ENCODE data around the gene HDAC4. TPM values are rescaled to one million over a fixed set of nuclear protein-coding genes. Genes with fewer than 3 reads are reported as not detected.

HDAC4 gene
- total and polyA plus RNA-seq, 10 of the 15 experiments (the other 5 are each of a cell fraction or from before 2014, with no cell fraction given) = 0.22 to 15.7 (median 4.8) TPM

DNA sequence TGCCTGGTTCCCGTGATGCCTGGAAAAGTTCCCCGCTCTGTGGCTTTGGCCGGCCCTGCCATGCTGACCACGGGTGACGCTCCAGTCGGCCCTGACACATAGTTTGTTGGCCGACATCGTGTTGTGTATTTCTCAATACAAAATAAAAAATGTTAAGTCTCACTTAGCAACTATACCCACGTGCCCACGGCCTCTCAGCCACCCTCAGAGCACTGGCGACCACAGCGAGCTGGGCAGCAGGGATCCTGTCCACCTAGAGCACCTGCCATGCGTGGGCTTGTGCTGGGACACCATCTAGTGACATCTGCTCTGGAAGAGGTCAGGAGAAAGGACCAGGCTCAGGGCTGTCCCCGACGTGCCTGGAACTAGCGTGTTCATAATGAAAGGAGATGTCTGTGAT is 261.7 kb downstream of the HDAC4 start:
- FAIRE-seq (no peak), DNase-seq (ENCODE audit: low read depth, low spot score) (no peak), ATAC-seq (no peak)
- no peak overlapping the region for H3K27ac ChIP-seq (ENCODE audit: control insufficient read depth, insufficient read depth)
- H3K79me2 ChIP-seq (ENCODE audit: control insufficient read depth, insufficient read depth, low read length) = no peaks in the 10 kb centered on the region
- no TSS peak for BruUV-seq (replicated peaks)
- in situ Hi-C loops (cut with MboI) = no loop called here
- intact Hi-C loops (cut with micrococcal nuclease; ENCODE audit: unreplicated experiment) = no loop called here
- no peaks in the 10 kb centered on the region for H3K27me3 ChIP-seq (replicated peaks in 1 of 2; ENCODE audit: control insufficient read depth in 2 of 2, insufficient read depth in 2 of 2, low read length in 1 of 2)
- ChIA-PET SMC1A (ENCODE audit: uncharacterized antibody, unreplicated experiment) (no interaction called here), CTCF (no interaction called here), RAD21 (ENCODE audit: unreplicated experiment) (no interaction called here), POLR2A (no interaction called here)
- no peak overlapping the region for H3K4me2 ChIP-seq (ENCODE audit: control insufficient read depth, insufficient read depth)
- no peak overlapping the region for H2AFZ ChIP-seq (ENCODE audit: control insufficient read depth, low read depth, low read length)
- no peak for TF ChIP-seq JUND (IDR thresholded peaks at IDR 0.05; ENCODE audit: low read depth, low read length)
- no peak for TF ChIP-seq MEF2B (IDR thresholded peaks at IDR 0.05; ENCODE audit: partially characterized antibody, poor library complexity, severe bottlenecking)
- no peak for TF ChIP-seq REST (IDR thresholded peaks at IDR 0.05; ENCODE audit: low read depth, low read length)
- TF ChIP-seq CHD1 (IDR thresholded peaks at IDR 0.05; ENCODE audit: low read depth, low read length) = no peak
- no peak for TF ChIP-seq NFXL1 (IDR thresholded peaks at IDR 0.05; ENCODE audit: borderline replicate concordance)
- TF ChIP-seq, protein P1, sequence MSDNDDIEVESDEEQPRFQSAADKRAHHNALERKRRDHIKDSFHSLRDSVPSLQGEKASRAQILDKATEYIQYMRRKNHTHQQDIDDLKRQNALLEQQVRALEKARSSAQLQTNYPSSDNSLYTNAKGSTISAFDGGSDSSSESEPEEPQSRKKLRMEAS (IDR thresholded peaks at IDR 0.05; ENCODE audit: low read depth, low read length) = no peak
- TF ChIP-seq ZNF274 (IDR thresholded peaks at IDR 0.05; ENCODE audit: insufficient read depth, insufficient read length) = no peak
- no peak for TF ChIP-seq TCF3 (IDR thresholded peaks at IDR 0.05; ENCODE audit: borderline replicate concordance, insufficient read depth, low read depth, low read length)
- H3K9me3 ChIP-seq (replicated peaks; ENCODE audit: control insufficient read depth, insufficient read depth, low read length) = no peaks in the 10 kb centered on the region
- H4K20me1 ChIP-seq (ENCODE audit: control insufficient read depth, insufficient read depth) = no peaks in the 10 kb centered on the region
- peaks cover 0 to 1% of the 10 kb centered on the region in 2 experiments; a peak in 2 of 4 replicates for H3K36me3 ChIP-seq (ENCODE audit: control insufficient read depth in 2 of 2, insufficient read depth in 2 of 2, low read length in 1 of 2)
- H3K4me1 ChIP-seq (ENCODE audit: control insufficient read depth, insufficient read depth, low read length) = no peaks in the 10 kb centered on the region
- no peak overlapping the region for H3K9ac ChIP-seq (ENCODE audit: control insufficient read depth, insufficient read depth, low read length)
- WGBS (ENCODE audit: insufficient coverage, insufficient replicate concordance, low lambda C conversion rate, missing lambda C conversion rate) = 87% methylated on average over 16 of the region's 16 CpGs
- no peak overlapping the region for H3K4me3 ChIP-seq

Measured in GM12878 (cell line).